Neuronal stem cell (in vitro differentiated cells): ENCODE measurements around the gene DAB2.

Experiments
- DNase-seq: peaks from one replicate; pipeline ENCODE4 v3.0.0-alpha.2; 2013; ENCODE audit warnings: low spot score
- H2AFZ ChIP-seq: one replicate; pipeline ENCODE4 v1.6.1; 2013; ENCODE audit warnings: mild to moderate bottlenecking, low read length, inconsistent platforms
- H2AK5ac ChIP-seq: 2 replicates; pipeline ENCODE4 v1.6.1; 2013; ENCODE audit warnings: low read depth, mild to moderate bottlenecking, inconsistent platforms, low read length, moderate library complexity, mixed read lengths
- H2BK120ac ChIP-seq: 2 replicates; pipeline ENCODE4 v1.6.1; 2013; ENCODE audit warnings: low read depth, mild to moderate bottlenecking, inconsistent platforms, low read length, moderate library complexity, mixed read lengths
- H2BK12ac ChIP-seq: one replicate; pipeline ENCODE4 v1.6.1; 2013; ENCODE audit warnings: low read length, inconsistent platforms
- H2BK15ac ChIP-seq: 2 replicates; pipeline ENCODE4 v1.6.1; 2013; ENCODE audit warnings: mild to moderate bottlenecking, low read length, inconsistent platforms, mixed read lengths
- H2BK5ac ChIP-seq: one replicate; pipeline ENCODE4 v1.6.1; 2013; ENCODE audit warnings: inconsistent platforms, mild to moderate bottlenecking, low read length, moderate library complexity
- H3K14ac ChIP-seq: one replicate; pipeline ENCODE4 v1.6.1; 2013; ENCODE audit warnings: low read length, inconsistent platforms
- H3K18ac ChIP-seq: 2 replicates; pipeline ENCODE4 v1.6.1; 2013; ENCODE audit warnings: low read length, inconsistent platforms
- H3K23ac ChIP-seq: 2 replicates; pipeline ENCODE4 v1.6.1; 2013; ENCODE audit warnings: low read depth, mild to moderate bottlenecking, mixed read lengths, low read length, inconsistent platforms; ENCODE audit not compliant: poor library complexity
- H3K27ac ChIP-seq: replicated peaks from 3 replicates; pipeline ENCODE4 v1.5.1; 2013; ENCODE audit warnings: low read length, inconsistent platforms
- H3K27me3 ChIP-seq, 3 experiments: 2 replicates each; pipeline ENCODE4 v1.6.1; 2013; ENCODE audit warnings: low read length in 3 of 3, mild to moderate bottlenecking in 2 of 3, inconsistent platforms in 1 of 3, low read depth in 1 of 3, mixed read lengths in 1 of 3, moderate library complexity in 1 of 3; ENCODE audit not compliant: control insufficient read depth in 3 of 3, insufficient read depth in 3 of 3
- H3K36me3 ChIP-seq, 2 donors: replicated peaks in 1 of 2; 2 replicates each; pipeline ENCODE4 v1.6.1; 2013; ENCODE audit warnings: low read length in 2 of 2; ENCODE audit not compliant: control insufficient read depth in 2 of 2, insufficient read depth in 2 of 2
- H3K4ac ChIP-seq: 2 replicates; pipeline ENCODE4 v1.6.1; 2013; ENCODE audit warnings: inconsistent platforms, mild to moderate bottlenecking, low read length, moderate library complexity
- H3K4me1 ChIP-seq, 2 donors: 1 replicate in 1 of 2; 2 replicates in 1 of 2; pipeline ENCODE4 v1.6.1; 2013; ENCODE audit warnings: low read length in 2 of 2, low read depth in 1 of 2; ENCODE audit not compliant: control insufficient read depth in 2 of 2, insufficient read depth in 1 of 2
- H3K4me2 ChIP-seq: one replicate; pipeline ENCODE4 v1.6.1; 2013; ENCODE audit warnings: mild to moderate bottlenecking, low read length, inconsistent platforms; ENCODE audit not compliant: insufficient read depth, poor library complexity, severe bottlenecking
- H3K4me3 ChIP-seq, 2 donors: 2 replicates each; pipeline ENCODE4 v1.5.1; 2013; ENCODE audit warnings: low read length in 2 of 2, mild to moderate bottlenecking in 2 of 2, inconsistent platforms in 1 of 2, moderate library complexity in 1 of 2
- H3K79me1 ChIP-seq: one replicate; pipeline ENCODE4 v1.6.1; 2013; ENCODE audit warnings: low read depth, mild to moderate bottlenecking, inconsistent platforms, low read length, moderate library complexity
- H3K9ac ChIP-seq: one replicate; pipeline ENCODE4 v1.6.1; 2013; ENCODE audit warnings: mild to moderate bottlenecking, low read depth, low read length, inconsistent platforms; ENCODE audit not compliant: poor library complexity
- H3K9me3 ChIP-seq, 2 donors: replicated peaks in 1 of 2; 2 replicates each; pipeline versions ENCODE3 to v1.6.1; 2013; ENCODE audit warnings: low read length in 2 of 2, mild to moderate bottlenecking in 2 of 2, inconsistent platforms in 1 of 2, low read depth in 1 of 2, mixed read lengths in 1 of 2, moderate library complexity in 1 of 2; ENCODE audit not compliant: control insufficient read depth in 2 of 2, insufficient read depth in 1 of 2
- H4K8ac ChIP-seq: one replicate; pipeline ENCODE4 v1.6.1; 2013; ENCODE audit warnings: low read depth, mild to moderate bottlenecking, inconsistent platforms, low read length, moderate library complexity
- H4K91ac ChIP-seq: one replicate; pipeline ENCODE4 v1.6.1; 2013; ENCODE audit warnings: low read length, low read depth, mild to moderate bottlenecking, inconsistent platforms; ENCODE audit not compliant: poor library complexity
- WGBS, 2 donors: extraction: QIAGEN DNeasy Blood & Tissue Kit; methylation state at CpG; one replicate each; pipeline ENCODE4 v1.1.7; 2013; ENCODE audit warnings: missing lambda C conversion rate in 2 of 2, mixed read lengths in 1 of 2; ENCODE audit not compliant: insufficient read length in 2 of 2, insufficient replicate concordance in 1 of 2; ENCODE audit errors: extremely low coverage in 2 of 2; 5-methylcytosine and 5-hydroxymethylcytosine counted together

DAB2 gene

GRCh38 chr5:39342460-39342859 lies 82.3 kb downstream of the DAB2 start:
- no peak overlapping the region for H2AFZ ChIP-seq
- no peak overlapping the region for H2BK120ac ChIP-seq
- no peak overlapping the region for H2BK15ac ChIP-seq
- H3K4me3 ChIP-seq, result no peak overlapping the region
- no peak for DNase-seq
- no peak overlapping the region for H4K8ac ChIP-seq
- no peak overlapping the region for H2BK5ac ChIP-seq
- WGBS, 2 donors, result no CpG with 5 or more reads among the region's 1 CpG
- H3K4ac ChIP-seq, result no peak overlapping the region
- no peak overlapping the region for H2BK12ac ChIP-seq
- no peak overlapping the region for H3K9ac ChIP-seq
- no peaks in the 10 kb centered on the region for H3K27me3 ChIP-seq
- H3K9me3 ChIP-seq, result no peaks in the 10 kb centered on the region
- no peaks in the 10 kb centered on the region for H3K79me1 ChIP-seq
- H3K27ac ChIP-seq, result no peak overlapping the region
- no peak overlapping the region for H2AK5ac ChIP-seq
- H3K4me1 ChIP-seq, result no peaks in the 10 kb centered on the region
- no peak overlapping the region for H3K4me2 ChIP-seq
- no peak overlapping the region for H3K18ac ChIP-seq
- H3K36me3 ChIP-seq, result no peaks in the 10 kb centered on the region
- H3K23ac ChIP-seq, result no peak overlapping the region
- H4K91ac ChIP-seq, result no peak overlapping the region
- H3K14ac ChIP-seq, result no peak overlapping the region

- Histone ChIP-seq H3K27me3 (no peaks in the 10 kb centered on the region), H3K27ac (no peak overlapping the region), H3K23ac (no peak overlapping the region), H3K14ac (no peak overlapping the region), H2AFZ (no peak overlapping the region), H3K4me1 (no peaks in the 10 kb centered on the region), H2AK5ac (no peak overlapping the region), H3K18ac (no peak overlapping the region), H2BK12ac (no peak overlapping the region), H3K36me3 (no peaks in the 10 kb centered on the region), H3K4me2 (no peak overlapping the region), H4K8ac (no peak overlapping the region), H2BK120ac (no peak overlapping the region), H4K91ac (no peak overlapping the region), H2BK15ac (no peak overlapping the region), H3K4me3 (no peak overlapping the region), H3K9me3 (no peaks in the 10 kb centered on the region), H3K4ac (no peak overlapping the region), H3K79me1 (no peaks in the 10 kb centered on the region), H3K9ac (no peak overlapping the region), H2BK5ac (no peak overlapping the region)
- WGBS, 2 donors, result no CpG with 5 or more reads among the region's 1 CpG
- DNase-seq, result no peak
Observed at GRCh38 chr5:39341896-39342295, 82.9 kb downstream of the DAB2 start.

- Histone ChIP-seq H3K23ac (no peak overlapping the region), H3K4me2 (no peak overlapping the region), H2BK12ac (no peak overlapping the region), H2BK5ac (no peak overlapping the region), H3K79me1 (no peaks in the 10 kb centered on the region), H3K27me3 (no peaks in the 10 kb centered on the region), H4K91ac (no peak overlapping the region), H3K4me1 (no peaks in the 10 kb centered on the region), H3K4ac (no peak overlapping the region), H3K18ac (no peak overlapping the region), H2BK15ac (no peak overlapping the region), H3K14ac (no peak overlapping the region), H2BK120ac (no peak overlapping the region), H3K4me3 (no peak overlapping the region), H4K8ac (no peak overlapping the region), H2AFZ (no peak overlapping the region), H3K9me3 (no peaks in the 10 kb centered on the region), H2AK5ac (no peak overlapping the region), H3K9ac (no peak overlapping the region), H3K36me3 (no peaks in the 10 kb centered on the region), H3K27ac (no peak overlapping the region)
- no CpG with 5 or more reads among the region's 1 CpG for WGBS, 2 donors
- DNase-seq, result no peak
Observed at GRCh38 chr5:39340506-39340905, 84.3 kb downstream of the DAB2 start.

- no peak overlapping the region for H2BK120ac ChIP-seq
- H3K18ac ChIP-seq, result no peak overlapping the region
- no peak overlapping the region for H3K4me2 ChIP-seq
- H2BK5ac ChIP-seq, result no peak overlapping the region
- peaks cover 0 to 4% of the 10 kb centered on the region in 2 donors for H3K9me3 ChIP-seq
- H3K14ac ChIP-seq, result no peak overlapping the region
- H2AK5ac ChIP-seq, result no peak overlapping the region
- no peak overlapping the region for H3K4me3 ChIP-seq
- no peak overlapping the region for H3K23ac ChIP-seq
- no peak overlapping the region for H4K91ac ChIP-seq
- no peak for DNase-seq
- H3K4me1 ChIP-seq, result no peaks in the 10 kb centered on the region
- H2BK15ac ChIP-seq, result no peak overlapping the region
- no peak overlapping the region for H3K27ac ChIP-seq
- H3K27me3 ChIP-seq, result no peaks in the 10 kb centered on the region
- H2AFZ ChIP-seq, result no peak overlapping the region
- H3K79me1 ChIP-seq, result no peaks in the 10 kb centered on the region
- WGBS, 2 donors, result no CpG with 5 or more reads among the region's 1 CpG
- H3K9ac ChIP-seq, result no peak overlapping the region
- no peak overlapping the region for H2BK12ac ChIP-seq
- H3K36me3 ChIP-seq, result no peaks in the 10 kb centered on the region
- H4K8ac ChIP-seq, result no peak overlapping the region
- no peak overlapping the region for H3K4ac ChIP-seq
Observed at GRCh38 chr5:39337252-39337915, 87.4 kb downstream of the DAB2 start.
